Superior temporal gyrus (tissue), 1 donor: ENCODE results near the gene TAAR5.
"Not testable (repeated sequence)": the region's sequence is repeated elsewhere in the genome, so short reads cannot be mapped to it uniquely, and the experiment has no call there.

Experiments used
- DNase-seq: peaks from one replicate; pipeline ENCODE4 v3.0.0-alpha.2; 2016; ENCODE audit errors: extremely low spot score

TAAR5 gene, protein sequence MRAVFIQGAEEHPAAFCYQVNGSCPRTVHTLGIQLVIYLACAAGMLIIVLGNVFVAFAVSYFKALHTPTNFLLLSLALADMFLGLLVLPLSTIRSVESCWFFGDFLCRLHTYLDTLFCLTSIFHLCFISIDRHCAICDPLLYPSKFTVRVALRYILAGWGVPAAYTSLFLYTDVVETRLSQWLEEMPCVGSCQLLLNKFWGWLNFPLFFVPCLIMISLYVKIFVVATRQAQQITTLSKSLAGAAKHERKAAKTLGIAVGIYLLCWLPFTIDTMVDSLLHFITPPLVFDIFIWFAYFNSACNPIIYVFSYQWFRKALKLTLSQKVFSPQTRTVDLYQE

DNA sequence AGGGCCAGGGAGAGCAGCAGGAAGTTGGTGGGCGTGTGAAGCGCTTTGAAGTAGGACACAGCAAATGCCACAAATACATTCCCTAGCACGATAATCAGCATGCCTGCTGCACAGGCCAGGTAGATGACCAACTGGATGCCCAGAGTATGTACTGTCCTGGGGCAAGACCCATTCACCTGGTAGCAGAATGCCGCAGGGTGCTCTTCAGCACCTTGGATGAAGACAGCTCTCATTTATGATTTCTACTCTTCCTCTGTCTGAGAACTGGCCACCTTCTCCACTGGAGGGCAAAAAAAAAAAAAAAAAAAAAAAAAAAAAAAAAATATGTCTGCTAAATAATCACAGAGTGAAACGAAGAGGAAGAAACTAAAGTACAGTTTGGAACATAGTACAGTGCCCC is at the start of gene TAAR5:
TSS of gene TAAR5 (minus strand) at position 288 of the 400 bp plus-strand sequence. CDS start at position 233, 55 bp downstream.
- no peak for DNase-seq

DNA sequence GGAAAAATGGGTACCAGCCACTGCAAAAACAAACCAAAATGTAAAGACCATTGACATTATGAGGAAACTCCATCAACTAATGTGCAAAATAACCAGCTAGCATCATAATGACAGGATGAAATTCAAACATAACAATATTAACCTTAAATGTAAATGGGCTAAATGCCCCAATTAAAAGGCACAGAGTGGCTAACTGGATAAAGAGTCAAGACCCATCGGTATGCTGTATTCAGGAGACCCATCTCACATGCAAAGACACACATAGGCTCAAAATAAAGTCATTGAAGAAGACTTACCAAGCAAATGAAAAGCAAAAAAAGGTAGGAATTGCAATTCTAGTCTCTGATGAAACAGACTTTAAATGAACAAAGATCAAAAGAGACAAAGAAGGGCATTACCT is 47.6 kb upstream of the TAAR5 start:
- not testable (repeated sequence) for DNase-seq

DNA sequence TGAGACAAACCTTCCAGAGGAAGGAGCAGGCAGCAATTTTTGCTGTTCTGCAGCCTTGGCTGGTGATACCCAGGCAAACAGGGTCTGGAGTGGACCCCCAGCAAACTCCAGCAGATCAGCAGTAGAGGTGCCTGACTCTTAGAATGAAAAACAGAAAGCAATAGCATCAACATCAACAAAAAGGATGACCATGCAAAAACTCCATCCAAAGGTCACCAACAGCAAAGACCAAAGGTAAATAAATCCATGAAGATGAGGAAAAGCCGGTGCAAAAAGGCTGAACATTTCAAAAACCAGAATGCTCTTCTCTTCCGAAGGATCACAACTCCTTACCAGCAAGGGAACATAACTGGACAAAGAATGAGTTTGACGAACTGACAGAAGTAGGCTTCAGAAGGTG is 46.4 kb upstream of the TAAR5 start:
- not testable (repeated sequence) for DNase-seq

DNA sequence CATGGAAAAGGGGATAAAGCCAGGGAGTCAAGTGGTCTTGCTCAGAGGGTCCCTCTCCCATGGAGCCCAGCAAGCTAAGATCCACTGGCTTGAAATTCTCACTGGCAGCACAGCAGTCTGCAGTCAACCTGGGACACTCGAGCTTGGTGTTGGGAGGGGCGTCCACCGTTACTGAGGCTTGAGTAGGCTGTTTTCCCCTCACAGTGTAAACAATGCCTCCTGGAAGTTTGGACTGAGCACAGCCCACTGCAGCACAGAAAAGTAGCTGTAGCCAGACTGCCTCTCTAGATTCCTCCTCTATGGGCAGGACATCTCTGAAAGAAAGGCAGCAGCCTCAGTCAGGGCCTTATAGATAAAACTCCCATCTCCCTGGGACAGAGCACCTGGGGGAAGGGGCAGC is 45.7 kb upstream of the TAAR5 start:
- not testable (repeated sequence) for DNase-seq

DNA sequence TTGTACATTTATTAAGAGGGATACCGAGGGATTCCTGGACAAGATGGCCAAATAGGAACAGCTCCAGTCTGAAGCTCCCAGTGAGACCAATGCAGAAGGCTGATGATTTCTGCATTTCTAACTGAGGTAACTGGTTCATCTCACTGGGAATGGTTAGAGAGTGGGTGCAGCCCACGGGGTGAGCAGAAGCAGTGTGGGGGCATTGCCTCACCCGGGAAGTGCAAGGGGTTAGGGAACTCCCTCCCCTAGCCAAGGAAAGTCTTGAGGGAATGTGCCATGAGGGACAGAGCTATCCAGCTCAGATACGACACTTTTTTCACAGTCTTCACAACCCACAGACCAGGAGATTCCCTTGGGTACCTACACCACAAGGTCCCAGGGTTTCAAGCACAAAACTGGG is 45.3 kb upstream of the TAAR5 start:
- DNase-seq = no peak

DNA sequence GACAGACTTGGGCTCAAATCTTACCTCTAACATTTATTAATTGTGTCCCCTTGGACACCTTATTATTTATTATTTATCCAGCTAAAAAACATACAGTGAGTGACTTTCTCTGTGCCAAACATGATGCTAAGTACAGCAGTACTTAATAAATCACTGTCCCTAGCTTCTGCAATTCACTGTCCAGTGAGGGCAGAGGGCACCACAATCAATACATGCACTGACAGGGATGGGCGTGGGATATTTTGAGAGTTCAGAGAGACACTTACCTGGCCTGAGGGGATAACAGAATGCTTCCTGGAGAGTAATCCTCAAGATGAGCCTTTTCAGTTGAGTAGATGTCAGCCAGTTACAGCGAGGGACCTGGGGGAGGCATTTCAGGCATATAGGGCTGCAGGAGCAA is 43.8 kb upstream of the TAAR5 start:
- no peak for DNase-seq

DNA sequence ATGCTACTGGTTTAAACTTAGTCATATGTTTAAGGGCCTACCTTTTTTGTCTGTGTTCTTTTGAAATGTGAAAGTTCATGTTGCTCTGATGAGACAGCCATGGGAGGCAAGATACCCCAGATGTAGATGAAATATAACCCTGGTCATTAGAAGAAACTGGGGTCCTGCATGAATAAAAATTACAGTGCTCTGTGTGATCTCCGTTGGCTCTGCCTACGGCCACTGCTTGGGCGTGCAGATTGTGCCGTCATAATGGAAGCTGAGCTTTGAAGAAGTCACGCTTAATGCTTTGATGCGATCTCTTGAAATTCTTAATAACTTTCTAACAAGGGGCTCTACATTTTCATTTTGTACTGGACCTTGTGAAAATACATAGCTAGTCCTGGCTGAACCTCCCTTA is 34.6 kb upstream of the TAAR5 start, which contains the start of gene TAAR2:
TSS of gene TAAR2 (minus strand) at position 101 of the 400 bp plus-strand sequence. CDS start at position 101, 0 bp downstream.
- no peak for DNase-seq

DNA sequence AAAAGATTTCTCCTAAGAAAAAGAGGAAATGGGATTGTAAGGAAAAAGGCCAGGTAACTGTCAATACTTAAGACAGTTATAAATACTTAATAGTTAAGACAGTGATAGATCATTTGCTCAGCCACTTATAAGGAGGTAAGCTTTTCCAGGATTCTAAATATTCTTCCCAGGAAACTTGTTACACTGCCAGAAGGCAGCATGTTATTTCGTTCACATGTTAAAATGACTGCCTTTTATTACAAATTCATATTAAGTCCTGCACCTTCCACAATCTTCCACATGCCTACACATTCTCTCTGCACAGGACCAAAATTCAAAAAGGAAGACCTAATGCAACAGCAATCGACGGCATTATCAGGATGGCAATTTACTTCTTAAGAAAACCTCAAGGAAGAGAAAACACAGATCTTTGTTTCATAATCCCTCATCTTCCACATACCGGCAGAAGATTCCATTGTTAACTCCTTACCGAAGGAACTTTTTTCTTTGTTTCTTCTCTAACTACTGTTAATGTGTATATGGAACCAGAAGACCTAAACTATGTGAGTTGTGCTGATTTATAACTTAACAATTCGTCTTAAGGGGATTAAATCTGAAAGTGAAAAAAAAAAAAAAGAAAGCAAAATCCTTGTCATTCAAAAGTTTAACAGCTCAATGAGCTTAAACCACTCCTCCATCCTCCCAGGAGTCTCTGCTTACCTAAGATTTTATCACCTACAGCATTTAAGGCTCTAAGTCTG is 33.7 kb upstream of the TAAR5 start:
- DNase-seq = no peak

DNA sequence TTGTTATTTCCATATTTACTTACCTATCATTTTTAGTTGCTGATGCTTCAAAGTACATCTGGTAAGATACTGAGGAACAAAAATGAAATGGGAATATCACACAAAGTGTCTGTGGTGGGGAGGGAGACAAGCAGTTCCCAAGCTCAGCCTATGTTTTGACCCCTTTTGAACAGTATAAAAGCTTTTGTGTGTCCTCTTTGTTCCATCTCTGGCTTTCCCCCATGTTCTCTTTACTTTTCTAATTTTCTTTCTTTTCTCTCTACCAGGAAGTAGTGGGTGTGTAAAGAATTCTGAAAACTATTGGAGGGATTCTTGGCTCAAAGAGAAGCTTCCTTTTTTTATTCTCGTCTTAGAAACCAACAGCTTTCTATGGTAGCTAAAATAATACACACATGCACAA is 27.1 kb upstream of the TAAR5 start:
- no peak for DNase-seq

DNA sequence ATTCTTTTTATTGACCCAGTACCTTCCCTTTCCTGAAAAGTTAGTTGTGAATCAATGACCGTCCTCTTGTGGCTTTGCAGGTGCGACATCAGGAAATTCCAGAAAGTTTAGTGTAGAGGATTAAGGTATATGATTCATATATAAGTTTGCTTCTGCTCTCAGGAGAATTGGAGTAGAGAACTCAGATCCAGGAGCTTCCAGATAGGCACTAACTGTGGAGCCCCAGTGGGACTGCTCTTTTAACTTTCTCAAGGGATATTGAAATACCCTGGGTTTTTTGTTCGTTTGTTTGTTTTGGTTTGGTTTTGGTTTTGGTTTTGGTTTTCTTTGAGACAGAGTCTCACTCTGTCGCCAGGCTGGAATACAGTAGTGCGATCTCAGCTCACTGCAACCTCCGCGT is 25.0 kb upstream of the TAAR5 start:
- no peak for DNase-seq

DNA sequence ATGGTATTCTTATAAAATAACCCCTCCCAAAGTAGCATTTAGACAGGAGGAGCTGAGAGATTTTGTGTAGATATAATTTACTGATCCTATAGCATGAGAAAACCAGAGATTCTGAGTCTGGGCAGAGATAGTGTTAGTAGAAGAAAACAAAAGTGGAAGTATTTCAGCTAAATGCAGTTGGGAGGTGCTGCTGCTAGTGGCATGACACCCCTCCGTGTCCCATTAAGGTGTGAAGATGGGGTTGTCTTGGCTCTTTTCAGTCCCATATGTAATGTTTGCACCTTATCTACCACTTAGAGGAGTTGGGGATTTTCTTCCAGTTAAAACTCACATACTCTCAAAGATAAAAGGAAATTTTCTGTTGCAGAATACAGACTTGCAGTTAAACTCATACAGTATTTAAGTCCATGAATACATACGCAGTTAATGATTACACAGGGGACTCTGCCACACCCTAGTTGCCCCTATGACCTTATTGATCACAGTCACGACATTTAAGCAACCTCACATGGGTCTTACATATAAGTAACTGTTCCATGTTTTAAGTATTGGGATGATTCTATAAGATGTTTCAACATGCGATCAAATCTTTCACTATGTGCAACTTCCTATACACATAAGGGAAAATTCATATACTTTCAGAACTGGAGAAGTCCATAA is 23.0 kb upstream of the TAAR5 start:
- no peak for DNase-seq

DNA sequence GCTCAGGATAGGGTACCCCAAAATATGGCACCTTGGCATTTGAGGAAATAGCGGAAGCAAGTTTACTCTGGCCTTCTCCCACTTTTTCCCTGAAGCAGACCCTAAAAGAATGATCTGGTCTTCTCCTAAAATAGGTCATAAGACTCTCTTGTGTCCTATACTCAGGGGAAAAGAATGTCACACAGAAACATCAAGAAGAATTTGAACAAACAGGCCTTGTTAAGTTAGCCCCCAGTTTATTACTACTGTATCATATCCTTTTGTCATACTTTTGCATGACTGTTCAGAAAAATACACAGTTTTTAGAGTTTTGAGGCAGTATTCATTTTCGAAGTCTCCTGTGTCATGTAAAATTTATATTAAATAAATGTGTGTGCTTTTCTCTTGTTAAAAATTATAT is 22.1 kb upstream of the TAAR5 start:
- no peak for DNase-seq

DNA sequence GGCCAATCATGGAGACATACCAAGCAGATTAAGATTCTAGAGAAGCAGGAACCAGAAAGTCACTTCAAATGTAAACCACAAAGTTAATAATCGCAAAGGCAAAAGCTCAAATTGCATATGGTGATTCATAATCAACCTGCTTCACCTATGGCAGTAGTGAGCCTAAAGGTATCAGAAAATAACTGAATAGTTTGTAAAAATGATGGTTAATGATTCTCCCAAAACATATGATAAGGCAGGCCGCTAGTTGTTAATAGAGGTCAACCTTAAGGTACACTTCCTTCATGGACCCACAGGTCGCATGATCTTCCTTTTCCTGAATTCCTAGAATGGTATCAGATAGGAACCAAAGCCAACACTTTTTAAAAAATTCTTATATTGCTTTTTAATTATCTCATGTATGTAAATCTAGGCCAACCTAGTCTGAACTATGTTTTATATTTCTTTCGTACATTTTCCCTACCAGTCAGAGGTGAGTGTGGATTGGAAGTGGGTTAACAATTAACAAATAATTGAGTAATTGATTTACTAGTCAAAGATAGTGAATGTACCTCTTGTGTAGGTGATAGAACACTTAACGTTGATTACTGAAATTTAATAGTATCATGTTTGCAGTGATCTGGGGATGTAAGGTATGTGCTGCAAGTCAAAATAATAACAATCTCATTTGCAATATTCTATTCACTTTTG is 18.1 kb upstream of the TAAR5 start:
- no peak for DNase-seq

DNA sequence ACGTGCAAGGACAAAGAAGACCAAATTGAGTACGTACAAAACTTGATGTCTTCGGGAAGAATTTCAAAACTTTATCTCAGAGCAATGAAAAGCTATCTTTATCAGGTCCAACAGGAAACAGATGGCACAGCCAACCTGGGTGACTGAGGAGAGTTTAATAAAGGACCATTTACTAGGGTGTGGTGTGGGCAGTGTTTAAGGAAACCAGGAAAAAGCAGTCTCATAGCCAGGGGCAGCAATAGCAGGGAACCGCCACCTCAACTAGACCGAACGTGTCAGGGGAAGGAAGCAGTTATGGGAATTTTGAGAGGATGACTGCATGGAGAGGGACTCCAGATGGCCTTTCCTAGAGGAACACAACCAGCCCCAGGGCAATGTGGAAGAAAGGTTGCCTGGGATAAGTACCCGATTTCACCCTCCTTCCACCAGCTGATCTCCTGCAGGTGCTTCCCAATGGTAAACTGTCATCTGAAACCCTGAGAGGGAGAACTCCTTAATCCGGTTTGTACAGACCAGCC is 15.2 kb upstream of the TAAR5 start:
- no peak for DNase-seq

DNA sequence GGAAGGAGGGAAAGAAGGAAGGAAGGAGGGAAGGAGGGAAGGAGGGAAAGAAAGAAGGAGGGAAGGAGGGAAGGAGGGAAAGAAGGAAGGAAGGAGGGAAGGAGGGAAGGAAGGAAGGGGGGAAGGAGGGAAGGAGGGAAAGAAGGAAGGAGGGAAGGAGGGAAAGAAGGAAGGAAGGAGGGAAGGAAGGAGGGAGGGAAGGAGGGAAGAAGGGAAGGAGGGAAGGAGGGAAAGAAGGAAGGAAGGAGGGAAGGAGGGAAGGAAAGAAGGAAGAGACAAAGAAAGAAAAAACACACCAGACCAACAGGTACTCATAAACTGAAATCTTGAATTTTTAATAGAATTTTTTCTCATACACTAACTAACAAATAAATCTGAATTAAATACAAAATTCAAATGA is 11.4 kb upstream of the TAAR5 start:
- not testable (repeated sequence) for DNase-seq

DNA sequence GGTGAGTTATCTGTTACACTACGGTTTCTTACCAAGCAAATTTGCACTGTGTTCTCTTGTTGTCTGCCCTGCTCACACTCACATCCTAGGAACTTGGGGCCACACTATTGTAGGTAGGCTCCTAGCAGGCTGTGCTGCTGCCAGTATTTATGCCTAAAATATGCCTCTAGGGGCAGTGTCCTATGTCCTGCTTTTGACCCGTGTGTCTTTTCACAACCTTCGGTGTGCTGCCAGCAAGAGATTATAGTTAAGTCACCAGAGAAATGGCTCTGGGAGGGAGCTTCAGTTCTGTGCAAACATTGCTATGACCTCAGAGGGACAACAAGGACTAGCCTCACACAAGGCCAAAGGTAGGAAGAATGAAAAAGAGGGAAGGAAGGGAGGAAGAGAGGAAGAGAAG is 8.9 kb upstream of the TAAR5 start:
- no peak for DNase-seq

DNA sequence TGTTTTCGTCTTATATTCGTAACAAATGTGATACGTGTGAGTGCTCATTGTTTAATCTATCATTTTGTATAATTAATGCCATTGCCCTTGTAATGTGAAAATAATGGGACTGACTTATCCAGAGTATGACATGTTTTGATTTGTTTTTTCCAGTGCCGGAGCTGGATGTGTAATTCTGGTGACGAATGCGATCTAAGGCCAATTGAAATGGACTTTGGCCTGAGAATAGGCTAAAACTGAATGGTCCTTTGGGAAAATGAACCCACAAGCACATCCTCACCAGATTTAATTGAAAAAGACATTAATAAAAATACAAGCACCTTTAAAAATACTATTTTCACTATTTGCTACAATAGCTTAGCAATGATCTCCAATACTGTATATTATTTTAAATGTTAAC is 6.7 kb upstream of the TAAR5 start:
- no peak for DNase-seq

DNA sequence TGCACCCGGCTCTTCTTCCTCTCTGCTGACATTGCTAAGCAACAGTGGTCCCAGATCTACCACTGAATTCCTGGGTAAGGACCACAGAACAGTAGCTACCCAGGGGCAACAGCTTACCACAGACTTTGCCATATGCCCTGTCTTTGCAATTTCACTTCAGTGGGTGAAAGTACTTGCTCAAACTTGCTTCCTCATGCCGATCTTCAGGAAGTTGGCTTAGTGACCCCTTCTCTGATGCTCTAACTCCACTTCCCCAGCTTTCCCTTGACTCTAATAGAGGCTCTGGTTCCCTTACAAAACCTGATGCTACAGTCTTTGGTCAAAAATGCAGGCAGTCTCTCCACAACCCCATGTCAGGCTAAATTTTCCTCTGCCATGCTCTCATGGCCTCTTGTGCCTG is 3.3 kb upstream of the TAAR5 start:
- no peak for DNase-seq

DNA sequence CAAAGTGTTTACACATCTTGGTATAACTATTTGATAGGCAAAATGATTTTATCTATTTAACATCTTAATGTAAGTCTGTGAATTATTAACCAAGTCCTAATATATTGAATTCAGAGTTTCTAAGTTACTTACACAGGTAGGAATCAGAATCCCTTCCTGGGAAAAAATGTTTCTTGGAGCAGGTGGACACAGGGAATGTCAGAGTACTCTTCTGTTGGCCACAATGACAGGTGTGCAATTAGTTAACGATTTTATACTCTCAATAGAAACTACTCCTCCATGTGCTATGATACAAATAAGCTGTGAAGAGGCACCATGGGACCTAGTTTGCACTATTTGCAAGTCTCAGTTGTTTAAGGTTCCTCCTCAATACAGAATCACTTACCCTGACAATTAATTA is 821 bp upstream of the TAAR5 start:
- DNase-seq = no peak

DNA sequence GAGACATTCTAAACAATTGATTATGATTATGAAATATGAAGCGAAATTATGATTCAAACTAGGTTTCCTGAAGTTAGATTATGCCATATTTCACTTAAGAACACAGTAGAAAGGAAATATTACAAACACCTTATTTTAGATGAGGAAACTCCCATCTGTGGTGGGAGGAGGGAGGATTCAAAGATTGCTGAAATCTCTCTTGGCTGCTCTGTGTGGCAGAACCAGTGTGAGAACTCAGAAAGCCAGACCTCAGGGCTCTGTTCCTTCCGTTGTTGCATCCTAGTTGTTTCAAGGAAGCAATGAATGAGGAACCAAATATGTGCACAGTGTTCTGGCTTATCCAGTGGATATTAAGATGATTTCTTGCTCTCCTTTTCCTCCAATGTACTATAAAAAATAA is 2.1 kb downstream of the TAAR5 start:
- DNase-seq = no peak

DNA sequence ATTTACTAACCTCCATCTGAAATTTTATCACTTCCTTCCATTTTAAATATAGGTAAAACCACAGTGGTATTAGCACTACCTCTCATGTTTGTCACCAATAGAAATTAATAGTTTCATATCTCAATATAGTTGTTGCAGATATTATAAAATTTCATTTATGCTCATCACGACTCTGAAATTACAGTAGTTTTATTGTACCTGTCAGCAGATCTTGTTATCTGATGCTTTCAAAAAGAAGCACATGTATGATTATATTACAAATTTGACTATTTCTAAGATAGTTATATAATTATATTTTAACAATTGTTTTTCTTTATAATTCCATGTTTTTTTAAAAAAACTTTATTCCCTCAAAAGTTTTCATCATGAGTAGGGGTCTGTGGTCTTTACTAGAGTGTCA is 4.8 kb downstream of the TAAR5 start:
- DNase-seq = no peak

DNA sequence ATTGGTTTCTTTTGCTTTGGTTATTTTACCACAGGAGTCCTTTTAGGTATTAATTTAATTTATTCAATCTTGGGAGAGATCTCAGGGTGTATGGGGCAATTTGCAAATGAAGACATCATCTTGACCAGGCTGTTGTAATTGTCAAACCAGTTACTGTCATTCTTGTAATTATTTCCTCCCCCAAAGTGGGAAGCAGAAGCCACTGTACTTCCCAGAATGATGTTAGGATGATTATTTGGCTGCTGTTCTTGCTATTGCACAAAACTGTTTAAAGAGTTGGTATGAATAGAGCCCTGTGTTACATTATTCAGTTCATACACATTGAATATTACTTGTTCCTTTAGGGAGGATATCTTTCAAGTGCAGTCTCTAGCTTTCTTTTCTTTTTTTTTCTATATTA is 17.8 kb downstream of the TAAR5 start:
- DNase-seq = no peak
